ENCODE results near the gene BMP4.

The BMP4 gene

GRCh38 chr14:53964249-53964648 lies 7.6 kb upstream of the BMP4 start:
- in situ Hi-C loops (cut with MboI; ENCODE audit: low sequenced_read_pairs), result no loop called here

GRCh38 chr14:53963320-53964227 lies 6.9 kb upstream of the BMP4 start:
- in situ Hi-C loops (cut with MboI; ENCODE audit: low sequenced_read_pairs), result no loop called here

- in situ Hi-C loops (cut with MboI; ENCODE audit: low sequenced_read_pairs), result no loop called here
These were observed 6.3 kb upstream of the BMP4 start for GRCh38 chr14:53962953-53963319.

- in situ Hi-C loops (cut with MboI; ENCODE audit: low sequenced_read_pairs), result no loop called here
These were observed 2.0 kb upstream of the BMP4 start for GRCh38 chr14:53958628-53959027.

GRCh38 chr14:53957739-53958138 lies 1.1 kb upstream of the BMP4 start:
- in situ Hi-C loops (cut with MboI; ENCODE audit: low sequenced_read_pairs), result no loop called here

GRCh38 chr14:53955671-53956426 lies 776 bp downstream of the BMP4 start:
- in situ Hi-C loops (cut with MboI; ENCODE audit: low sequenced_read_pairs), result no loop called here

- in situ Hi-C loops (cut with MboI; ENCODE audit: low sequenced_read_pairs), result no loop called here
These were observed 1.4 kb downstream of the BMP4 start for GRCh38 chr14:53955229-53955556.

- in situ Hi-C loops (cut with MboI; ENCODE audit: low sequenced_read_pairs), result no loop called here
These were observed 1.9 kb downstream of the BMP4 start for GRCh38 chr14:53954551-53955228.

GRCh38 chr14:53953828-53954550 lies 2.6 kb downstream of the BMP4 start:
- in situ Hi-C loops (cut with MboI; ENCODE audit: low sequenced_read_pairs), result no loop called here

- in situ Hi-C loops (cut with MboI; ENCODE audit: low sequenced_read_pairs), result no loop called here
These were observed 3.4 kb downstream of the BMP4 start for GRCh38 chr14:53953002-53953827.

- in situ Hi-C loops (cut with MboI; ENCODE audit: low sequenced_read_pairs), result no loop called here
These were observed 4.1 kb downstream of the BMP4 start for GRCh38 chr14:53952533-53952932.

GRCh38 chr14:53951627-53952303 lies 4.9 kb downstream of the BMP4 start:
- in situ Hi-C loops (cut with MboI; ENCODE audit: low sequenced_read_pairs), result no loop called here

GRCh38 chr14:53951243-53951626 lies 5.4 kb downstream of the BMP4 start:
- in situ Hi-C loops (cut with MboI; ENCODE audit: low sequenced_read_pairs), result no loop called here

GRCh38 chr14:53950031-53950793 lies 6.4 kb downstream of the BMP4 start:
- in situ Hi-C loops (cut with MboI; ENCODE audit: low sequenced_read_pairs), result no loop called here

- in situ Hi-C loops (cut with MboI; ENCODE audit: low sequenced_read_pairs), result no loop called here
These were observed 7.4 kb downstream of the BMP4 start for GRCh38 chr14:53949201-53949600.

GRCh38 chr14:53948205-53948884 lies 8.3 kb downstream of the BMP4 start:
- in situ Hi-C loops (cut with MboI; ENCODE audit: low sequenced_read_pairs), result no loop called here

- in situ Hi-C loops (cut with MboI; ENCODE audit: low sequenced_read_pairs), result no loop called here
These were observed 9.0 kb downstream of the BMP4 start for GRCh38 chr14:53947452-53948204.

- in situ Hi-C loops (cut with MboI; ENCODE audit: low sequenced_read_pairs), result no loop called here
These were observed 9.6 kb downstream of the BMP4 start for GRCh38 chr14:53947094-53947445.
